ENCODE data around the gene ZNF197. TPM values are rescaled to one million over a fixed set of nuclear protein-coding genes. Genes with fewer than 3 reads are reported as not detected.
"Not testable (repeated sequence)": the region's sequence is repeated elsewhere in the genome, so short reads cannot be mapped to it uniquely, and the experiment has no call there.

The ZNF197 gene
- total and polyA plus RNA-seq, 7 donors, result 4.4 to 30.8 (median 19.1) TPM

DNA sequence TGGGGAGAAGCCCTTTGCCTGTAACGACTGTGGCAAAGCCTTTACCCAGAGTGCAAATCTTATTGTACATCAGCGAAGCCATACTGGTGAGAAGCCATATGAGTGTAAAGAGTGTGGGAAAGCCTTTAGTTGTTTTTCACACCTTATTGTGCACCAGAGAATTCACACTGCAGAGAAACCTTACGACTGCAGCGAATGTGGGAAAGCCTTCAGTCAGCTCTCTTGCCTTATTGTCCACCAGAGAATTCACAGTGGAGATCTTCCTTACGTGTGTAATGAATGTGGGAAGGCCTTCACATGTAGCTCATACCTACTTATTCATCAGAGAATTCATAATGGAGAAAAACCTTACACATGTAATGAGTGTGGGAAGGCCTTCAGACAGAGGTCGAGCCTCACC lies 34.6 kb downstream of the ZNF197 start:
- Histone ChIP-seq H3K4me3 (no peak overlapping the region), H3K36me3 (peaks cover 24 to 62% (median 43%) of the 10 kb centered on the region in 4 donors), H3K27ac (no peak overlapping the region), H3K4me1 (no peaks in the 10 kb centered on the region), H3K9me3 (peaks cover 6 to 25% (median 10%) of the 10 kb centered on the region in 4 donors), H3K27me3 (no peaks in the 10 kb centered on the region)
- TF ChIP-seq POLR2AphosphoS5 (IDR thresholded peaks at IDR 0.05), result no peak
- TF ChIP-seq POLR2A (IDR thresholded peaks at IDR 0.05), result no peak
- no peak for TF ChIP-seq CTCF (IDR thresholded peaks at IDR 0.05)
- no peak for TF ChIP-seq EP300 (IDR thresholded peaks at IDR 0.05)
- intact Hi-C loops (cut with DNase I), result no loop called here
- 97% methylated on average over 6 of the region's 6 CpGs for WGBS, 2 donors
- DNase-seq, result no peak

- no peak overlapping the region for H3K27ac ChIP-seq
- no peak for DNase-seq
- TF ChIP-seq CTCF (IDR thresholded peaks at IDR 0.05), result no peak
- no peak for TF ChIP-seq POLR2AphosphoS5 (IDR thresholded peaks at IDR 0.05)
- TF ChIP-seq POLR2A (IDR thresholded peaks at IDR 0.05), result no peak
- no peak for TF ChIP-seq EP300 (IDR thresholded peaks at IDR 0.05)
- no peaks in the 10 kb centered on the region for H3K27me3 ChIP-seq
- intact Hi-C loops (cut with DNase I), result no loop called here
- no peaks in the 10 kb centered on the region for H3K4me1 ChIP-seq
- H3K4me3 ChIP-seq, result no peak overlapping the region
- peaks cover 6 to 25% (median 10%) of the 10 kb centered on the region in 4 donors for H3K9me3 ChIP-seq
- WGBS, 2 donors, result 99 to 100% methylated on average over 2 of the region's 2 CpGs
- peaks cover 24 to 50% (median 41%) of the 10 kb centered on the region in 4 donors for H3K36me3 ChIP-seq
Observed at GRCh38 chr3:44661189-44661588, 36.4 kb downstream of the ZNF197 start.

GRCh38 chr3:44665173-44665572 lies 40.3 kb downstream of the ZNF197 start:
- TF ChIP-seq CTCF (IDR thresholded peaks at IDR 0.05) (no peak), EP300 (IDR thresholded peaks at IDR 0.05) (no peak), POLR2AphosphoS5 (IDR thresholded peaks at IDR 0.05) (no peak), POLR2A (IDR thresholded peaks at IDR 0.05) (no peak)
- 96 to 99% methylated on average over 3 of the region's 3 CpGs for WGBS, 2 donors
- intact Hi-C loops (cut with DNase I), result no loop called here

GRCh38 chr3:44666346-44666745 lies 41.5 kb downstream of the ZNF197 start:
- Histone ChIP-seq H3K4me1 (no peaks in the 10 kb centered on the region), H3K27ac (no peak overlapping the region), H3K36me3 (peaks cover 0 to 2% (median 0%) of the 10 kb centered on the region in 4 donors), H3K9me3 (no peaks in the 10 kb centered on the region), H3K4me3 (no peak overlapping the region), H3K27me3 (no peaks in the 10 kb centered on the region)
- 95 to 99% methylated on average over 4 of the region's 4 CpGs for WGBS, 2 donors
- TF ChIP-seq POLR2A (IDR thresholded peaks at IDR 0.05) (no peak), CTCF (IDR thresholded peaks at IDR 0.05) (no peak), POLR2AphosphoS5 (IDR thresholded peaks at IDR 0.05) (no peak), EP300 (IDR thresholded peaks at IDR 0.05) (no peak)
- DNase-seq, result no peak
- intact Hi-C loops (cut with DNase I), result no loop called here

More at GRCh38 chr3:44665173-44665572, 40.3 kb downstream of the ZNF197 start:
- DNase-seq, result no peak
- H3K27me3 ChIP-seq, result no peaks in the 10 kb centered on the region
- H3K4me3 ChIP-seq, result no peak overlapping the region
- no peak overlapping the region for H3K27ac ChIP-seq
- H3K36me3 ChIP-seq, result peaks cover 0 to 14% (median 4%) of the 10 kb centered on the region in 4 donors
- no peaks in the 10 kb centered on the region for H3K9me3 ChIP-seq
- H3K4me1 ChIP-seq, result no peaks in the 10 kb centered on the region

DNA sequence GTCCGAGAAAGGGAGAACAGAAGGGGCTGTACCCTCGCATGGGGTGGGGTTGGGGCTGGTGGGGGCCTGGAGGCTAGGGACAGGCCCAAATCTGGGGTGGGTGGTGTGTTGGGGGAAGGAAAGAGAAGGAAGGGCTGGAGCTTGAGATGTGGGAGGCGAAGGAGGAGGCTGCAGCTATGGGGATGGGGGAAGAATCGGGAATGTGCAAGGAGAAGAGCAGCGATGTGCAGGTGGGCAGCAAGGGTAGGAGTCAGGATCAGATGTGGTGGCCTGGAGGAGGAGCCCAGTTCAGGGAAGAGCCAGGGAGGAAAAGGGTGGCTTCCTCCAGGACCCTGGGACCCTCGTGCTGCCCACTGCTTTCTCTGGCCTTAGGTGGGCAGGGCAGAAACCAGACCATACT lies 44.9 kb downstream of the ZNF197 start:
- 86 to 94% methylated on average over 6 of the region's 6 CpGs for WGBS, 2 donors
- no peak for DNase-seq
- intact Hi-C loops (cut with DNase I), result no loop called here
- Histone ChIP-seq H3K9me3 (no peaks in the 10 kb centered on the region), H3K4me1 (no peaks in the 10 kb centered on the region), H3K36me3 (no peaks in the 10 kb centered on the region), H3K27ac (no peak overlapping the region), H3K4me3 (no peak overlapping the region), H3K27me3 (no peaks in the 10 kb centered on the region)
- no peak for TF ChIP-seq CTCF (IDR thresholded peaks at IDR 0.05)
- no peak for TF ChIP-seq POLR2A (IDR thresholded peaks at IDR 0.05)
- TF ChIP-seq POLR2AphosphoS5 (IDR thresholded peaks at IDR 0.05), result no peak
- no peak for TF ChIP-seq EP300 (IDR thresholded peaks at IDR 0.05)

DNA sequence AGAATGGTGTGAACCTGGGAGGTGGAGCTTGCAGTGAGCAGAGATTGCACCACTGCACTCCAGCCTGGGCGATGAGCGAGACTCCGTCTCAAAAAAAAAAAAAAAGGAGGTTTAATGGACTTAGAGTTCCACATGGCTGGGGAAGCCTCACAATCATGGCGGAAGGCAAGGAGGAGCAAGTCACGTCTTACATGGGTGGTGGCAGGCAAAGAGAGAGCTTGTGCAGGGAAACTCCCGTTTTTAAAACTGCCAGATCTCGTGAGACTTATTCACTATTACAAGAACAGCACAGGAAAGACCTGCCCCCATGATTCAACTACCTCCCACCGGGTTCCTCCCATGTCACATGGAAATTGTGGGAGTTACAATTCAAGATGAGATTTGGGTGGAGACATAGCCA lies 48.6 kb downstream of the ZNF197 start:
- H3K27me3 ChIP-seq; H3K9me3 ChIP-seq; intact Hi-C loops (cut with DNase I); H3K36me3 ChIP-seq; H3K27ac ChIP-seq; DNase-seq; H3K4me1 ChIP-seq; H3K4me3 ChIP-seq: not testable (repeated sequence)
- WGBS, 2 donors, result 92 to 96% methylated on average over 8 of the region's 8 CpGs

Measured in sigmoid colon (tissue), 7 donors.